Measurements from ENCODE around the gene CDKN1B.

DNA sequence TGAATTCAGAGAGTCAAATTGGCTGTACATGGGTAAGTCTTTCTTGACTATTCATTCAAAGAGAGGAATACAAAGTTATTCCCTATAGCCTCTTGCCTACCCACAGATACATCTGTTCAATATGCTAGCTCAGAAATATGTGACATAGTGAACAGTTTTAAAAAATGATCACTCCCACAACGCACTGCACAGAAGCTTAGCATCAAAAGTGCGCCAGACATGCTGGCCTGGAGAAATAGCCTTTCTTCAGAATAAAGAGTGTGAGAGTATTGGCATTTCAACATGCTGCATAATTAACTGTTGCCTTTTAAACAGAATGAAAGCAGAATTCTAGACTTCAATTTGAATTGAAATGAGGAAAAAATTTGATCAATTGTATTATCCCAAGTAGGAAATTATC lies 48.1 kb upstream of the CDKN1B start:
- TF ChIP-seq POLR2A (IDR thresholded peaks at IDR 0.05), result no peak
- TF ChIP-seq, protein P1, sequence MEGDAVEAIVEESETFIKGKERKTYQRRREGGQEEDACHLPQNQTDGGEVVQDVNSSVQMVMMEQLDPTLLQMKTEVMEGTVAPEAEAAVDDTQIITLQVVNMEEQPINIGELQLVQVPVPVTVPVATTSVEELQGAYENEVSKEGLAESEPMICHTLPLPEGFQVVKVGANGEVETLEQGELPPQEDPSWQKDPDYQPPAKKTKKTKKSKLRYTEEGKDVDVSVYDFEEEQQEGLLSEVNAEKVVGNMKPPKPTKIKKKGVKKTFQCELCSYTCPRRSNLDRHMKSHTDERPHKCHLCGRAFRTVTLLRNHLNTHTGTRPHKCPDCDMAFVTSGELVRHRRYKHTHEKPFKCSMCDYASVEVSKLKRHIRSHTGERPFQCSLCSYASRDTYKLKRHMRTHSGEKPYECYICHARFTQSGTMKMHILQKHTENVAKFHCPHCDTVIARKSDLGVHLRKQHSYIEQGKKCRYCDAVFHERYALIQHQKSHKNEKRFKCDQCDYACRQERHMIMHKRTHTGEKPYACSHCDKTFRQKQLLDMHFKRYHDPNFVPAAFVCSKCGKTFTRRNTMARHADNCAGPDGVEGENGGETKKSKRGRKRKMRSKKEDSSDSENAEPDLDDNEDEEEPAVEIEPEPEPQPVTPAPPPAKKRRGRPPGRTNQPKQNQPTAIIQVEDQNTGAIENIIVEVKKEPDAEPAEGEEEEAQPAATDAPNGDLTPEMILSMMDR (IDR thresholded peaks at IDR 0.05 in 4 of 5, conservative IDR thresholded peaks at IDR 0.05 in 1 of 5), result no peak
